ENCODE measurements around the gene NAPB. TPM values are rescaled to one million over a fixed set of nuclear protein-coding genes. Genes with fewer than 3 reads are reported as not detected.
A peak's percentile ranks its signal among the peaks of the same experiment; 100 is the strongest.

NAPB gene
- total and polyA plus RNA-seq, 2 experiments from 2014 or later = 7.3 to 11.2 TPM

- no peaks in the 10 kb centered on the region for H3K9me3 ChIP-seq (ENCODE audit: low read depth)
- no peaks in the 10 kb centered on the region for H3K27me3 ChIP-seq
- under 1% methylated on average over 71 of the region's 71 CpGs for WGBS (ENCODE audit: low lambda C conversion rate, missing lambda C conversion rate)
- H2AFZ ChIP-seq = peak overlapping the region; percentile 79
- TF ChIP-seq CTCF (IDR thresholded peaks at IDR 0.05; ENCODE audit: poor library complexity) = peak; percentile 3
- TF ChIP-seq EZH2 (IDR thresholded peaks at IDR 0.05; ENCODE audit: borderline replicate concordance) = no peak
- TF ChIP-seq EZH2phosphoT487 (IDR thresholded peaks at IDR 0.05; ENCODE audit: low read depth, severe bottlenecking, unreplicated experiment) = no peak
- H3K4me2 ChIP-seq = peak overlapping the region; percentile 85
- H3K4me3 ChIP-seq = peak overlapping the region; percentile 50
- H3K4me1 ChIP-seq (ENCODE audit: insufficient read depth) = peaks cover 20% of the 10 kb centered on the region
- no peaks in the 10 kb centered on the region for H3K9me2 ChIP-seq (replicated peaks; ENCODE audit: insufficient read depth)
- no peaks in the 10 kb centered on the region for H4K20me1 ChIP-seq (ENCODE audit: insufficient read depth, poor library complexity, severe bottlenecking)
- no peaks in the 10 kb centered on the region for H3K36me3 ChIP-seq (replicated peaks; ENCODE audit: insufficient read depth, low read depth)
- peaks cover 15% of the 10 kb centered on the region for H3K79me2 ChIP-seq
- peak; percentile 100 for DNase-seq (ENCODE audit: low spot score)
- peak overlapping the region; percentile 98 for H3K27ac ChIP-seq
These were observed 63.3 kb downstream of the NAPB start for GRCh38 chr20:23357767-23358562.

GRCh38 chr20:23356203-23356602, 65.1 kb downstream of the NAPB start:
- no peaks in the 10 kb centered on the region for H3K27me3 ChIP-seq
- H3K27ac ChIP-seq = peak overlapping the region; percentile 95
- 52% methylated on average over 26 of the region's 27 CpGs for WGBS (ENCODE audit: low lambda C conversion rate, missing lambda C conversion rate)
- H2AFZ ChIP-seq = no peak overlapping the region
- no peaks in the 10 kb centered on the region for H3K9me2 ChIP-seq (replicated peaks; ENCODE audit: insufficient read depth)
- H4K20me1 ChIP-seq (ENCODE audit: insufficient read depth, poor library complexity, severe bottlenecking) = peaks cover 13% of the 10 kb centered on the region
- DNase-seq (ENCODE audit: low spot score) = no peak
- peaks cover 28% of the 10 kb centered on the region for H3K79me2 ChIP-seq
- peaks cover 28% of the 10 kb centered on the region for H3K4me1 ChIP-seq (ENCODE audit: insufficient read depth)
- no peak for TF ChIP-seq EZH2phosphoT487 (IDR thresholded peaks at IDR 0.05; ENCODE audit: low read depth, severe bottlenecking, unreplicated experiment)
- TF ChIP-seq EZH2 (IDR thresholded peaks at IDR 0.05; ENCODE audit: borderline replicate concordance) = no peak
- no peak for TF ChIP-seq CTCF (IDR thresholded peaks at IDR 0.05; ENCODE audit: poor library complexity)
- H3K9me3 ChIP-seq (ENCODE audit: low read depth) = no peaks in the 10 kb centered on the region
- no peaks in the 10 kb centered on the region for H3K36me3 ChIP-seq (replicated peaks; ENCODE audit: insufficient read depth, low read depth)
- H3K4me2 ChIP-seq = peak overlapping the region; percentile 85
- H3K4me3 ChIP-seq = no peak overlapping the region

GRCh38 chr20:23350904-23351838, 70.1 kb downstream of the NAPB start:
- peak; percentile 67 for DNase-seq (ENCODE audit: low spot score)
- Histone ChIP-seq H3K27me3 (no peaks in the 10 kb centered on the region), H3K36me3 (replicated peaks; ENCODE audit: insufficient read depth, low read depth) (no peaks in the 10 kb centered on the region), H3K9me3 (ENCODE audit: low read depth) (no peaks in the 10 kb centered on the region), H3K9me2 (replicated peaks; ENCODE audit: insufficient read depth) (no peaks in the 10 kb centered on the region), H4K20me1 (ENCODE audit: insufficient read depth, poor library complexity, severe bottlenecking) (peaks cover 13% of the 10 kb centered on the region), H3K79me2 (peaks cover 33% of the 10 kb centered on the region), H3K27ac (peak overlapping the region; percentile 94), H2AFZ (peak overlapping the region; percentile 64), H3K4me1 (ENCODE audit: insufficient read depth) (peaks cover 20% of the 10 kb centered on the region), H3K4me2 (peak overlapping the region; percentile 80), H3K4me3 (peak overlapping the region; percentile 65)
- 2% methylated on average over 43 of the region's 64 CpGs for WGBS (ENCODE audit: low lambda C conversion rate, missing lambda C conversion rate)
- no peak for TF ChIP-seq EZH2phosphoT487 (IDR thresholded peaks at IDR 0.05; ENCODE audit: low read depth, severe bottlenecking, unreplicated experiment)
- TF ChIP-seq EZH2 (IDR thresholded peaks at IDR 0.05; ENCODE audit: borderline replicate concordance) = no peak
- TF ChIP-seq CTCF (IDR thresholded peaks at IDR 0.05; ENCODE audit: poor library complexity) = no peak
